Measurements from ENCODE around the gene WDR41. TPM values are rescaled to one million over a fixed set of nuclear protein-coding genes. Genes with fewer than 3 reads are reported as not detected.

WDR41 gene
- total RNA-seq, 1 experiment from 2014 or later = 43.6 TPM

- no peak overlapping the region for H3K27ac Mint-ChIP-seq
- Histone ChIP-seq H2BK12ac (ENCODE audit: insufficient read length, low read depth, low read length) (no peak overlapping the region), H4K91ac (ENCODE audit: insufficient read length, low read depth, low read length) (no peak overlapping the region), H2BK120ac (ENCODE audit: low read depth, low read length, poor library complexity, severe bottlenecking) (no peak overlapping the region), H3K79me2 (ENCODE audit: insufficient read depth, low read length) (no peaks in the 10 kb centered on the region; the same call in 1 of the 2 replicates), H4K20me1 (ENCODE audit: control insufficient read depth, insufficient read depth, insufficient read length) (no peaks in the 10 kb centered on the region), H2BK5ac (ENCODE audit: insufficient read length, low read length) (no peak overlapping the region), H2BK15ac (ENCODE audit: low read depth, low read length) (no peak overlapping the region), H4K8ac (replicated peaks; ENCODE audit: insufficient read length, low read depth, low read length) (no peak overlapping the region), H3K4me2 (ENCODE audit: insufficient read depth, insufficient read length, low read length) (no peak overlapping the region), H3K4ac (ENCODE audit: low read depth, low read length) (no peak overlapping the region), H3K14ac (ENCODE audit: insufficient read depth, low read length) (no peak overlapping the region), H3K56ac (ENCODE audit: insufficient read length, low read depth, low read length) (no peak overlapping the region), H3K4me1 (ENCODE audit: insufficient read depth, low read length) (no peaks in the 10 kb centered on the region), H4K5ac (ENCODE audit: insufficient read length, low read depth, low read length) (no peak overlapping the region), H3K18ac (ENCODE audit: insufficient read length, low read depth, low read length) (no peak overlapping the region), H3K23me2 (ENCODE audit: insufficient read length, low read depth, low read length, poor library complexity, severe bottlenecking) (peaks cover 2% of the 10 kb centered on the region), H3K79me1 (ENCODE audit: insufficient read depth, low read depth, low read length, poor library complexity, severe bottlenecking) (no peaks in the 10 kb centered on the region), H3K27me3 (ENCODE audit: insufficient read depth, low read length) (no peaks in the 10 kb centered on the region), H3K9ac (ENCODE audit: extremely low read depth, insufficient read length, low read length) (no peak overlapping the region), H2AK5ac (ENCODE audit: insufficient read length, low read length) (no peak overlapping the region), H3T11ph (ENCODE audit: low read length) (no peak overlapping the region), H2AFZ (ENCODE audit: low read length) (no peak overlapping the region), H3K23ac (ENCODE audit: insufficient read length, low read depth, low read length) (no peak overlapping the region), H3K27ac (ENCODE audit: insufficient read length, low read depth, low read length) (no peak overlapping the region), H2BK20ac (ENCODE audit: low read depth, low read length, poor library complexity, severe bottlenecking) (no peak overlapping the region), H3K9me3 (ENCODE audit: control insufficient read depth, low read depth, low read length) (no peaks in the 10 kb centered on the region)
- peaks cover 8 to 11% of the 10 kb centered on the region in 2 experiments for H3K4me1 Mint-ChIP-seq
- no peaks in the 10 kb centered on the region; a peak in 1 of 5 replicates for H3K9me3 Mint-ChIP-seq
- no peak overlapping the region for H3K4me3 Mint-ChIP-seq
- WGBS (ENCODE audit: extremely low coverage, insufficient read length, low lambda C conversion rate) = no CpG with 5 or more reads among the region's 4 CpGs
- DNase-seq = no peak
- H3K36me3 Mint-ChIP-seq (ENCODE audit: insufficient read depth in 1 of 3, low read depth in 3 of 3) = peaks cover 8 to 45% (median 37%) of the 10 kb centered on the region in 3 experiments; a peak in 6 of 7 replicates
- H3K27me3 Mint-ChIP-seq (ENCODE audit: low read depth) = no peaks in the 10 kb centered on the region; the same call in 1 of the 2 replicates
- no peak for TF ChIP-seq CTCF (conservative IDR thresholded peaks at IDR 0.05)
Measured at GRCh38 chr5:77486344-77486962, 5.7 kb downstream of the WDR41 start.
